ENCODE results near the gene COP1.

DNA sequence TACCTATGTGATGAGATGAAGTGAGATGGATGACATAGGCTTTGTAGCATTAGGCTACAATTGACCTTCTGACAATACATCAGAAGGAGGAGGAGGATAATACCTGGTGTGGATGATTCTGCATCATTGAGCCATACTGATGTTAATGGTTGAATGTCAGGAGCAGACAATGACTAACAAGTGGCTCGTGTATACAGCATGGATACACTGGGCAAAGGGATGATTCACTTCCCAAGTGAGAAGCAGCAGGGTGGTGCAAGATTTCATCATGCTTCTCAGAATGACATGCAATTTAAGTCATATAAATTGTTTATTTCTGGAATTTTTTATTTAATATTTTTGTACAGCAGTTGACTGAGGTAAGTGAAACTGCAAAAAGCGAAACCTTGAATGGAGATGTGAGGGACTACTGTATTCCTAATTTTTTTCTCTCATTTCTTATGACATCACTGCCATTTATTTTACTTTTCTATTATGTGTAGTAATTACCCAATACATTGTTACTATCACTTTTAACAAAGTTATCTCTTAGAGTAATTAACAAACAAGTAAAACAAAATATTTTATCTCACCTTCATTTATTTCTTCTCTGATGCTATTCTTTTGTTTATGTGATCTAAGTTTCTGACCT lies 34.4 kb upstream of the COP1 start:
- TF ChIP-seq GATA3 (IDR thresholded peaks at IDR 0.05; ENCODE audit: low read depth, low read length) (no peak), GATA2 (IDR thresholded peaks at IDR 0.05; ENCODE audit: low read depth, low read length) (no peak)
